ENCODE measurements around the gene FAM3D. TPM values are rescaled to one million over a fixed set of nuclear protein-coding genes. Genes with fewer than 3 reads are reported as not detected.

The FAM3D gene
- total RNA-seq, 1 donor from 2014 or later: 5.8 TPM

DNA sequence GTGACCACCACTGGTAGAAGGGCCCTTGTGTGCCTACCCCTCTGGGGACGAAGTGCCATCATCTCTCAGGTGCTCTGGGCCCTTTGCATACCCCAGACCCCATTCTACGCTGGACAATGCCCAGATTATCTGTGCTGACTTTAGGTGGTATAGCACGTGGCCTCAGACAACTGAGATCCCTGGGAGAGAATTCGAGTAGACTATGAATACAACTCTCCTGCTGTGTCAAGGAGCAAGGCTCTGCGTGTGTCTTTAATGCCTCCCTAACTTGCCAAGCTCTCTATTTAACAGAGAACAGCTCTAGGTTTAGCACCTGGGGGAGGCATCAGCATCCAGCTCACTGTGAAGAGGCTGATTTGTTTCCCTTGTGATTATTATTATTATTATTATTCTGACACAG, 29.1 kb downstream of the FAM3D start:
- intact Hi-C loops (cut with DNase I): no loop called here
- no peak overlapping the region for H3K4me3 ChIP-seq
- H3K27ac ChIP-seq: no peak overlapping the region
- H3K27me3 ChIP-seq (ENCODE audit: low read depth): peaks cover 6% of the 10 kb centered on the region
- ATAC-seq (no peak), DNase-seq (no peak)
- peaks cover 6% of the 10 kb centered on the region for H3K4me1 ChIP-seq
- TF ChIP-seq, protein P1, sequence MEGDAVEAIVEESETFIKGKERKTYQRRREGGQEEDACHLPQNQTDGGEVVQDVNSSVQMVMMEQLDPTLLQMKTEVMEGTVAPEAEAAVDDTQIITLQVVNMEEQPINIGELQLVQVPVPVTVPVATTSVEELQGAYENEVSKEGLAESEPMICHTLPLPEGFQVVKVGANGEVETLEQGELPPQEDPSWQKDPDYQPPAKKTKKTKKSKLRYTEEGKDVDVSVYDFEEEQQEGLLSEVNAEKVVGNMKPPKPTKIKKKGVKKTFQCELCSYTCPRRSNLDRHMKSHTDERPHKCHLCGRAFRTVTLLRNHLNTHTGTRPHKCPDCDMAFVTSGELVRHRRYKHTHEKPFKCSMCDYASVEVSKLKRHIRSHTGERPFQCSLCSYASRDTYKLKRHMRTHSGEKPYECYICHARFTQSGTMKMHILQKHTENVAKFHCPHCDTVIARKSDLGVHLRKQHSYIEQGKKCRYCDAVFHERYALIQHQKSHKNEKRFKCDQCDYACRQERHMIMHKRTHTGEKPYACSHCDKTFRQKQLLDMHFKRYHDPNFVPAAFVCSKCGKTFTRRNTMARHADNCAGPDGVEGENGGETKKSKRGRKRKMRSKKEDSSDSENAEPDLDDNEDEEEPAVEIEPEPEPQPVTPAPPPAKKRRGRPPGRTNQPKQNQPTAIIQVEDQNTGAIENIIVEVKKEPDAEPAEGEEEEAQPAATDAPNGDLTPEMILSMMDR (IDR thresholded peaks at IDR 0.05): no peak
- no peaks in the 10 kb centered on the region for H3K36me3 ChIP-seq
- no peaks in the 10 kb centered on the region for H3K9me3 ChIP-seq

DNA sequence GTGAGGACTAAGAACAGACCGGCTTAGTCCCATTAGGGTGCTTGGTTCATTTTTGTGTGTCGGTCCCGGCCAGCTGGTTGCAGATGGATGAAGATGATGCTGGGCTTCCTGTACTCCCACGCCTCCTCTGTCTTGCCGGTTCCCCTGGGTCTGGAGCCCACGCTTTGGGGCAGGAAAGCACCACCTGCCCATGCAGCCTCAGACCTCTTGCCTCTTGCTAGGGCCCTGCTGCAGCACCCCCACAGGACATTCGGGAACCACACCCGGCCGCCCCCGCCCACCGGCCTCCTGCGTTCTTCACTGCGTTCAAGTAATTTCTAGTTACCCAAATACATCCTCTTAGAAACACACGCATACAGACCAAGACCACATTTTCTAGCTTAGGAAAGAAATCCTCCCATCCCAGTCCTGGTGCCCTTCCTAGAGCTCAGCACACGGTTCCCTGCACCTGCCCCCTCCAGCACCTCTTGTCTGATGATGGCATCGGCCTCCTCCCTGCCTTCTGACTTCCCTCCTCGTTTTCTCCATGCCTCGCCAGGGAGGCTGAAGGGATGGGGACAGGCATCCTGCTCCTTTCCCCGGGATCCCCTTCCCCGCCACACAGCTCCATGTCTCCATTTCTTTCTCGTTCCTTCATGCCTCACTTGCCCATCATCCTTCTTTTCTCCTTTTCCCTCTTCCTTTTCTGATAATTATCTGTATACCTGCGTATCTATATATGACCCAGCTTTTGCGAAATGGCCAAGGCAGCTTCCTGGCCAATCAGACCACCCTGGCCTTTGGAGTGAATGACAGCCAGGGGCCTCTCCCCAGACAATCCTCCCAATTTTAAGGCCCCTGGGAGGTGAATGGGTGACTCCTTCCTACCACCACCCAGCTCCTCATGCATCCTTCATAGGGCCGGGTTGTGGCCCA, 30.9 kb downstream of the FAM3D start:
- no peak for ATAC-seq

DNA sequence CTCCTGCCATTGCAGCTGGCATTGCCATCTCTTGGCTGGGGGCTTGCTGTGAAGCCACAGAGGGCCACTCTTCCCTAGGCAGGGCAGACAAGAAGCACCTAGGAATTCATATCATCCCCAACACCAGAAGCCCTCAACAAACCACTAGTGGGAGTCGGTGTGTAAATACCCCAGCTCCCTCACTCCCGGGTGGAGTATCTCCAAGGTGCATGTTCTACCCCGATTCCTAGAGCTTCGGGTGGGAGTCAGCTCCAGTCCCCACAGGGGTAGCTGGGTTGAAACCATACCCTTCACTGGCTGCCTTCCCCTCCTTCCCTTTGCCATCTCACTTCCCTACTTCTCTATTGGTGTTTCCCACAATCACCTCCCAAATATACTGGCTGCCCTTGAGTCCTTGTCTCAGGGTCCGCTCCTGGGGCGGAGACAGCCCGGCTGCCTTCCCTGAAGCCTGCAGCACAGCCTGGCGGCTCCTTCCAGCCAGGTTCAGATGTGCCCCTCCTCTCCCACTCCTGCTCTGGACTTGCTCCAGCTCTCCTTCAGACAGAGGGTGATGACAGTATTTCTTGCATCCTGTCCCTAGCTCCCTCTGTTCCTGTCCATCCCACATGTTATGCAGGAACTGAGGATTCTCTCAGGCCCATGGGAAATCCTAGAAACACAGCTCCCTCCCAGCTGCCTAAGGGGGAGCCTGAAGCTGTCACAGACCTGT, 33.3 kb downstream of the FAM3D start:
- ATAC-seq: no peak
- intact Hi-C loops (cut with DNase I): no loop called here
- DNase-seq: no peak
- TF ChIP-seq, protein P1 (IDR thresholded peaks at IDR 0.05): no peak
- Histone ChIP-seq H3K9me3 (no peaks in the 10 kb centered on the region), H3K36me3 (no peaks in the 10 kb centered on the region), H3K4me1 (peaks cover 20% of the 10 kb centered on the region), H3K27ac (no peak overlapping the region), H3K4me3 (no peak overlapping the region), H3K27me3 (ENCODE audit: low read depth) (peaks cover 6% of the 10 kb centered on the region)

More for the DNA sequence above, 30.9 kb downstream of the FAM3D start:
- Histone ChIP-seq H3K36me3 (no peaks in the 10 kb centered on the region), H3K9me3 (no peaks in the 10 kb centered on the region), H3K27me3 (ENCODE audit: low read depth) (peaks cover 6% of the 10 kb centered on the region), H3K4me3 (no peak overlapping the region), H3K27ac (no peak overlapping the region), H3K4me1 (peaks cover 3% of the 10 kb centered on the region)
- TF ChIP-seq, protein P1 (IDR thresholded peaks at IDR 0.05): no peak
- intact Hi-C loops (cut with DNase I): no loop called here
- DNase-seq: no peak

DNA sequence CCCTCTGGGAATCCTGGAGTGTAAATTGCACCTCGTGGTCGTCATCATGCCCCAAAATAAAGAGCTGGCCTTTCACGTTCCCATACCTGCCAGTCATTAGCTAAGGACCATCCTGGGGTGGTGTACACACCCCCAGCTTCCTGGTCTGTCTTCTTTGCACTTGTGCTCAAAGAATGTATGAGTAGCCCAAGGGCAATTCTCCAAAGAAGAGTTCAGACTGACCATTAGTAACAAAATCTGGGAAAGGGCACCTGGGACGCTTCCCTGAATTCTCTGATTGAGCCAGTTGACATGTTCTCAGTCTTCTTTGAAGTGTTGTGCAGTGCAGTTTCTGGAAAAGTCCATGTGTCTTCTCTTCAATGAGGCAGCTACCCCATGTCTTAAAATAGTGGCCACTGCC, 34.8 kb downstream of the FAM3D start:
- intact Hi-C loops (cut with DNase I): no loop called here
- no peaks in the 10 kb centered on the region for H3K9me3 ChIP-seq
- H3K27ac ChIP-seq: no peak overlapping the region
- no peaks in the 10 kb centered on the region for H3K36me3 ChIP-seq
- H3K4me1 ChIP-seq: peaks cover 34% of the 10 kb centered on the region
- TF ChIP-seq, protein P1 (IDR thresholded peaks at IDR 0.05): no peak
- ATAC-seq: no peak
- H3K4me3 ChIP-seq: no peak overlapping the region
- DNase-seq: no peak
- H3K27me3 ChIP-seq (ENCODE audit: low read depth): peaks cover 6% of the 10 kb centered on the region

DNA sequence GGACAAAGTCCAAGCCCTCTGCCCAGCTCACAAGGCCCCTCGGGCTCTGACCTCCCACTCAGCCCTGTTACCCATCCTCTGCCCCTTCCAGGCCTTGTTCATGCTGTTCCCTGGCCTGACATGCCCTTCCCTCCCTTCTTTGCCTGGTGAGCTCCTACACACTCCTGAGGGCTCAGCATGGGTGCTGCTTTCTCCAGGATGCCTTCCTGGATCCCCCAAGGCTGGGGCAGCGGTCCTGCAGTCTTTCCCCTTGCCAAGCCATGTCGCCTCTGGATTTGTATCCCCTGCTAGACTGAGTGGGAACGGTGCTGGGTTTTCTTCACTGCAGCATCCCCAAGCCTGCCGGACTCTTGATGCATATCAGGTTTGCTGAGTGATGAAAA, 35.9 kb downstream of the FAM3D start:
- peaks cover 34% of the 10 kb centered on the region for H3K4me1 ChIP-seq
- H3K27ac ChIP-seq: no peak overlapping the region
- ATAC-seq: no peak
- no peak overlapping the region for H3K4me3 ChIP-seq
- DNase-seq: no peak
- TF ChIP-seq, protein P1 (IDR thresholded peaks at IDR 0.05): no peak
- H3K36me3 ChIP-seq: no peaks in the 10 kb centered on the region
- H3K27me3 ChIP-seq (ENCODE audit: low read depth): peaks cover 6% of the 10 kb centered on the region
- H3K9me3 ChIP-seq: no peaks in the 10 kb centered on the region
- intact Hi-C loops (cut with DNase I): no loop called here

All from lower lobe of right lung (tissue), 2 donors.